Skeletal muscle cell (primary cell): ENCODE measurements around the gene CTBP1.

Source experiments
- DNase-seq: peaks from one replicate; pipeline ENCODE4 v3.0.0-alpha.2; 2010; ENCODE audit warnings: low read depth
- H3K4me3 ChIP-seq: 2 replicates; pipeline ENCODE4 v1.5.1; 2011; ENCODE audit warnings: low read depth, mild to moderate bottlenecking, control low read depth, low read length, moderate library complexity

CTBP1 gene

DNA sequence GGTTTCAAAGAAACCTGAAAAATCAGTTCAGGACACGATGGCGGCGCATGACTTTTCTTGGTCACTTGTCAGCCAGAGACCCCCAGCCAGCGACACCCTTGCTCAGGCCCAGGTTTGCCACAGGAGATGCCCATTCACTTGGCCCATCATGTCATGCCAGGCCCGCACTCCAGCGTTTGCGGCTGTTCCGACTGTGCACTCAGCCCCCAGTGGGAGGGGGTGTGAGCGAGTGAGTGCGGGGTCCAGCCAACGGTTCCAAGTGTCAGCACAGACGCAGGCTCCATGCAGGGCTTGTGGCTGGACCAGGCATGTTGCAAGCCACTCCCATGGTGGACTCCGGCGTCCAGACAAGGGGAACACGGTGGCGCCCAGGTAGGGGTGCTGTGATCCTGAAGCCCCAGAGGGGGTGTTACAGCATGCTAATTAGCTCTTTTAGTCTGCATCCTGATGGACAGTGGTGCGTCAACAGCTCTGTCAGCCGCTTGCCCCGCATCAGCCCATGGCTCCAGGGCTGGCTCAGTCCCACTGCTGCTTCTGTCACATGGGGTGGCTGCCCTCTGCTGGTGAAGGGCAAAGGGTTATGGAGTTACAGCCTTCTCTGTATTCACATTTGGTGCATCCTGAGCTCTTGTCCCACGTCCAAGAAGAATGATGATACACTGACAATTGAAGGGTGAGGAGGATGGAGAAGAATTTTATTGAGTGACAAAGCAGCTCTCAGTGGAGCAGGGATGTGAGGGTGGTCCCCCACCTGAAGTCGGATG, 37.0 kb upstream of the CTBP1 start:
- H3K4me3 ChIP-seq = no peak overlapping the region
- DNase-seq = no peak

DNA sequence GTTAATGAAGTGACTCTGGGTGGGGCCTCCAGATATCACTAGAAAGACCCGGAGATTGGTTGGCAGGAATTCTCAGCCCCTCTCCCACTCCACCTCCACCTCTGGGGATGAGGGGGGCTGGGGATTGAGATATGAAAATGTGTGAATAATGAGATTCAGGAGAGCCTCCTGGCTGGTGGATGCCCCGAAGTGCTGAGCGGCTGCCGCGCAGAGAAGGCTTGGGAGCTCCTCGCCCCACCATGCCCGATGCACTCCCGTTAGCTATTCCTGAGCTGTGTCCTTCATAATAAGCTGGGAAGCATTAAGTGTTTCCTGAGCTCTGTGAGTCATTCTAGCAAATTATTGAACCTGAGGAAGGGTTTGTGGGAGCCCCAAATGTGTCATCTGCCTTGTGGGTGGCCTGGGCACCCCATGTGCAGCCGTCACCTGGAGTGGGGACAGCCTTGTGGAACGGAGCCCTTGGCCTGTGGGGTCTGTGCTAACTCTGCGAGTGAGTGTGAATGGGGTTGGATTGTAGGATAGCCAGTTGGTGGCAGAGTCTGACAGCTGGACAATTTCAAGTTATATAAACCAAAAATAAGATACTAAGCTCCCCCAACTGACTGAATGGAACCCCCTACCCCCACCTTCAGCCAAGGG, 36.3 kb upstream of the CTBP1 start:
- no peak for DNase-seq
- H3K4me3 ChIP-seq = no peak overlapping the region

DNA sequence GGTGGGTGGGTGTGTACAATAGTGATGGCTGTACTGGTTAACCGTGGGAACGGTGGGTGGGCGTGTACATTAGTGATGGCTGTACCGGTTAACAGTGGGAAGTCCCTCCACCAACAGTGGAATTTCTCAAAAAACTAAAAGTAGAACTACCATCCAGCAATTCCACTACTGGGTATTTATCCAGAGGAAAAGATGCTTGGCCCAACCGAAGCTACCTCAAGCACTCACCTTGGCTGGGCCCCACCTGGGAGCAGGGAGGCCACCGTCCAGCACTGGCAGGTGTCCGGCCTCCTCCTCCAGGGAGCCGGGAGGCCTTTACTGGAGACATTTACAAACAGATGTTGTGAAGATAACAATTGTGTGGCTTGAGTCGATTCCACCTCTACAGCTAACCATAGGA, 34.8 kb upstream of the CTBP1 start:
- no peak for DNase-seq
- H3K4me3 ChIP-seq = no peak overlapping the region

DNA sequence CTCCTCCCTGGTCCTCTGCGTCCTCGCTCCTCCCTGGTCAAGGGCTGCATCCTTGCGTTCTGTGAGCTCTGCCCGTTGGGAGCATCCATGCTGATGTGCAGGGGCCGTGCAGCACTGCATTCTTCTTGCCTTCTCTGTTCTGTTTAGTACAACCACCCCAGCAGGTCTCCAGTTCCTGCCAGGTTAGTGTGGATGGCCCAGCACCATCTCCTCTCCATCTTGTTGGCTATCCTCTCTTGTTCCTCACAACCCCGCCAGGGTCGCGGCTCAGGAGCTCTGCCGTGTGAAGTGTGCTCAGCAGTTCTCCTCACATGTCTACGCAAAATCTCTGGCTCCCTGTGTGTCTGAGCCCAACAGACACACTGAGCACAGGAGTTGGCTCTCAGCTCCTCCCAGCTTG, 30.3 kb upstream of the CTBP1 start:
- no peak for DNase-seq
- H3K4me3 ChIP-seq = no peak overlapping the region

DNA sequence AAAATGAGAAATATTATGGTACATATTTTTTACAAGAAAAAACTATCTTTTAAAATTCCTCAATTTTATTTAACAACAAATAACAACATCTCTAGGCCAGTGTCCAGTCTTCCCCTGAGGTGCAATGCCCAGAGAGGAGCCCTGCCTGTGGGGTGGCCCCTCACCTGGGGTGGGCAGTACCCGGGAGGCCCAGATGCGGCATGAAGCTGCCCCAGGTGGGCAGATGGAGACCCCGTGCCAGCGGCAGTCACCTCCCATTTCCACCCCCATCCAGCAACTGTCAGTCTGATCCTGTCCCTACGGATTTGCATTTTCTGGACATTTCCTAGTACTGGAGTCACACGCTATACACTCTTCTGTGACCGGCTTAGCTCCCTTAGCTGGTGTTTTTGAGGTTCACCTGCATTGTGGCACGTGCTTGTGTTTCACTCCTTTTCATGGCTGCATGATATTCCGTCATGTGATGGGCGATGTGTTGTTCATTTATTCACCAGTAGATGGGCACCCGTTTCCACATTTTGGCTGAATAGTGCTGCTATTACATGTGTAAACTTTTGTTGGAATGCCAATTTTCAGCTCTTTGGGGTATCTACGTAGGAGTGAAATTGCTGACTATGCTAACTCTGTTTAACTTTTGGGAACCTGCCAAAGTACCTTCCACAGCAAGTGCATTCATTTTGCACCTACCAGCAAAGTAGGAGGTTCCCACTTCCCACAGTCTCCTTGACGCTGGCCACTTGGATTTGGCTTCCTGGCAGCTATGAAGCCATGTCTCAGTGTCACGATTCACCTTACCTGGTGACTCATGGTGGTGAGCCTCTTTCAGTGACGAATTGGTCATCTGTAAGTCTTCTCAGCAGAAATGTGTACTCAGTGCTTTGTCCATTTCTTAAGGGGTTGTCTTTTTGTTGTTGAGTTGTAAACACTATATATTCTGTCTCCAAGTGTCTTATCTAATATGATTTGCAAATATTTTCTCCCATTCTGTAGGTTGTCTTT, 29.0 kb upstream of the CTBP1 start:
- DNase-seq = no peak
- no peak overlapping the region for H3K4me3 ChIP-seq

DNA sequence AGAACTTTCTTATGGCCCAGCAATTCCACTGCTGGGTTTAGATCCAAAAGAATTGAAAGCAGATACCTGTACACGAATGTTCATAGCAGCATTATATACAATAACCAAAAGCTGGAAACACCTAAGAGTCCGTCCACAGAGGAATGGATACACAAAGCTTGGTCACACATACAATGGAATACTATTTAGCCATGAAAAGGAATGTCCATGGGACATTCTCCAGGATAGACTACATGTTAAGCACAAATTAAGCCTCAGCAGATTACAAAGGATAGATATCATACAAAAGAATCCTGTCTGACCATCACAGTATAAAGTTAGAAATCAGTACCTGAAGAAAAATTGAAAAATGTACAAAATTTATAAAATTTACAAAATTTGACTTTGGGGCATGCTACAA, 28.1 kb upstream of the CTBP1 start:
- DNase-seq = no peak

DNA sequence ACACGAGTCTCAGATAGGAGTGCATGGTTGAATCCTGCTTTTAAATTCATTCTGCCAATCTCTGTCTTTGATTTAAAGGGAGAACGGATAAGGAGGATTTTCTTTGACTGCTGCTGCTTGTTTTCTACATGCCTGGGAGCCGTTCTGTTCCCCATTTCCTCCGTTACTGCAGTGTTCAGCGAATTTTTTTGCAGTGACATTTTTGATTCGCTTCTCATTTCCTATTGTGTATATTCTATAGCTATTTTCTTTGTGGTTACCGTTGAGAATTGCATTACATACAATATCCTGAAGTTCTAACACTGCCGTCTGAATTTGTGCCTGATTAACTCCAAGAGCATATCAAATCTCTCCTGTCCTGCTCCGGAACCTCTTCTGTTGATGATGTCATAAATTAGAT, 25.9 kb upstream of the CTBP1 start:
- no peak overlapping the region for H3K4me3 ChIP-seq
- no peak for DNase-seq

More for the DNA sequence above, 28.1 kb upstream of the CTBP1 start:
- H3K4me3 ChIP-seq = no peak overlapping the region

DNA sequence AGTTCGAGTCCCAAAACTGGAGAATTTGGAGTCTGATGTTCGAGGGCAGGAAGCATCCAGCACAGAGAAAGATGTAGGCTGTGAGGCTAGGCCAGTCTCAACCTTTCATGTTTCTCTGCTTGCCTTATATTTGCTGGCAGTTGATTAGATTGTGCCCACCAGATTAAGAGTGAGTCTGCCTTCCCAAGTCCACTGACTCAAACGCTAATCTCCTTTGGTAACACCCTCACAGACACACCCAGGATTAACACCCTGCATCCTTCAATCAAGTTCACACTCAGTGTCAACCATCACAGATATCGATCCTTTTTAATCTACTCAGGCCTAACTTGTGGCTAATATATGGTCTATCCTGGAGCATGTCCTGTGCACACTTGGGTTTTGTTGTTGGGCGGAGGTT, 22.8 kb upstream of the CTBP1 start:
- no peak overlapping the region for H3K4me3 ChIP-seq
- no peak for DNase-seq

DNA sequence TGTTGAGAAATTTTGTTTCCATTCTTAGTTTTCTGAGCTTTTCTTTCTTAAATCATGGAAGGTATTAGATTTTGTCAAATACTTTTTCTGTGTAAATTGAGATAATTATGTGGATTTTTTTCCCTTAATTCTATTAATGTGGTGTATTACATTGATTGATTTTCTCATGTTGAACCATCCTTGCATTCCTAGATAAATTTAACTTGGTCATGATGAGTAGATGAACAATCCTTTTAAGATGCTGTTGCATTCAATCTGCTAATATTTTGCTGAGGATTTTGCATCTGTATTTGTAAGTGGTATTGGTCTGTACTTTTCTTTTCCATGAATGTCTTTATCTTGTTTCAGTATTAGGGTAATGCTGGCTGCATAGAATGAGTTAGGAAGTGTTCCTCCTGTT, 20.3 kb upstream of the CTBP1 start:
- no peak overlapping the region for H3K4me3 ChIP-seq
- no peak for DNase-seq

DNA sequence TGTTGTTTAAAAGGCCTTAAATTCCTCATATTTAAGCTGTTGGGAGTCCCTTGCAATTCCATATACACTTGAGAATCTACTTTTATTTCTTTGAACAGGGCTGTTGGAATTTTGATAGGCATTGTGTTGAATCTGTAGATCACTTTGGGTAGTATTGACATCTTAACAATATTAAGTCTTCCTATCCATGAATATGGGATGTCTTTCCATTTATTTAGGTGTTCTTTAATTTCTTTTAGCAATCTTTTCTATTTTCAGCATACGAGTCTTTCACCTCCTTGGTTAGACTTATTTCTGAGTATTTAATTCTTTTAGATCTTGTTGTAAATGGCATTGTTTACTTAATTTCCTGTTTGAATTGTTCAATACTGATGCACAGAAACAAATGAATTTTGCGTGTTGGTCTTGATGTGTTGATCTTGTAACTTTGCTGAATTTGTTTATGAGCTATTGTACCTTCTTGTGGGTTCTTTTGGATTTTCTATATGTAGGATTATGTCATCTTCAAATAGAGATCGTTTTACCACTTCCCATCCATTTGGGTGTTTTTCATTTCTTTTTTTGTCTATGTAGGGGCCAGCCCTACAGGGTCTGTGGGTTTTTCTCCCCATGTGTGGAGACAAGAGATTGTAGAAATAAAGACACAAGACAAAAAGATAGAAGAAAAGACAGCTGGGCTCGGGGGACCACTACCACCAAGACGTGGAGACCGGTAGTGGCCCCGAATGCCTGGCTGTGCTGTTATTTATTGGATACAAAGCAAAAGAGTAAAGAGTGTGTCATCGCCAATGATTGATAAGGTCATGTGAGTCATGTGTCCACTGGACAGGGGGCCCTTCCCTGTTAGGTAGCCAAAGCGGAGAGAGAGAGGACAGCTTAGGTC, 18.2 kb upstream of the CTBP1 start:
- H3K4me3 ChIP-seq = no peak overlapping the region
- DNase-seq = no peak

DNA sequence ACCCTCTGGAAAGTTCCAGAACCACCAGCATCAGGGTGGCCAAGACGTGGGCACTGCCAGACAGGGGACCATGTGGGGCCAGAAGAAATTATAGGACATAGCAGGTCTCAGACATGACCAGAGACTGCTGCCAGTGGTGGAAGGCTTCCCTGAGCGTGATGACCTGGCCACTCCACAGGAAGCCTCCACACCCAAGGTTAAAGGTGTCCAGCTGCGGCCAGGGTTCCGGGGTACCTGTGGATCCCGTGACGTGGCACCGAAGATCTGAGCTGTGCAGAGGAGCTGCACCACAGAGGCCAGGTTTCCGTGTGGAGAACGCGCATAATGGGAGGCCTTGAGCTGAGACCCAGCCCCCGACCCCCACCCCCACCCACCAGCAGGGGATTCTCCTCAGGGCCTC, 16.4 kb upstream of the CTBP1 start:
- no peak for DNase-seq

DNA sequence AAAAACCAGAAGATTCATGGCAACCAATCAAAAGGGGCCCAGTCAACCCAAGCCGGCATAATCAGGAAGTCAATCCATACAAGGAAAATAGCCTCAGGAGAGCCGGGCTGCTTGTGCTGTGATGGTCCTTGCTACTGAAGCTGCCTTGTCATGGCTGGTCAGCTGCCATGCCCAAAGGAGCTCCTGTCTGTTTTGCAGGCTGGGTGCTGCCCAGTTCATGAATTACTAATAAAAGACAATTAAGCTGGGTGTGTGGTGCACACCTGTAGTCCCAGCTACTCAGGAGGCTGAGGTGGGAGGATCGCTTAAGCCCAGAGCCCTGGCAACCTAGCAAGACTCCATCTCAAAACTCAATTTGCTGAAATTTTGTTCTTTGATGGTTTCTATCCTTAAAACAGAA, 16.0 kb upstream of the CTBP1 start:
- no peak for DNase-seq
- H3K4me3 ChIP-seq = no peak overlapping the region

More for the DNA sequence above, 16.4 kb upstream of the CTBP1 start:
- no peak overlapping the region for H3K4me3 ChIP-seq

DNA sequence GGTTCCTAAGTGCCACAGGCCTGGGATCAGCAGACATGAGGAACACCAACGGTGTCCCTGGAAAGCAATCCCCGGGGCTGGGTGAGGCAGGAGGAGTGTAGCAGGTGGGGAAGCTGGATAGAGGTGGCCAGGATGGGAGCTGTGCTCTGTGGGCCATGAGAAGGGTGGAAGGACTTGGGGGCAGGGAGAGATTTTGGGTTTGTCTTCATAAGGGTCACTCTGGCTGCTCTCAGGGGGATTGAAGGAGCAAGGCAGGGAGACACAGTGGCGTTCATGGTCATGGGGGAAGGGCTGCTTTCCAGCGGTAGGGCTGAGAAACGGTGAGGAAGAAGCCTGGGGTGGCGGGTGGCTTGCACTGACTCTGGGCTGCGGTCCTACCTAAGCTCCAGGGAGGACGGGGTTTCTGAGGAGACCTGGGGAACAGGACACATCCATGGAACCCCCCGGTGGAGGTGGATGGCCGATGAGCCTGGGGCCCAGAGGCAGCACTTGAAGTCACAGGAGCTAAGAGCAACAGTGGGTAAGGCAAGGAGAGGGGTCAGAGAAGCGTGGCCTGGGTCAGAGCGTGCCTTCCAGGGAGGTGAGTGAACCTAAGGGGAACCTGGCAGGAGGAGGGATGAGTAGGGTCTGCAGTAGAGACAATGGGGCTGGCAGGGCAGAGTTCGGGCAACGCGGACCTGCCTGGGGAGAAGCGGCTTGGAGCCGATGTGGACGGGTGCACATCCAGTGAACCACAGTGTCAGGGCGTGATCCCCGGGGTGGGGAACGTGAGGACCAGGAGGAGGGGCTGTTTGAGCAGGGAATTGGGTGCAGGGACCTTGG, 12.4 kb upstream of the CTBP1 start:
- H3K4me3 ChIP-seq = no peak overlapping the region
- no peak for DNase-seq

DNA sequence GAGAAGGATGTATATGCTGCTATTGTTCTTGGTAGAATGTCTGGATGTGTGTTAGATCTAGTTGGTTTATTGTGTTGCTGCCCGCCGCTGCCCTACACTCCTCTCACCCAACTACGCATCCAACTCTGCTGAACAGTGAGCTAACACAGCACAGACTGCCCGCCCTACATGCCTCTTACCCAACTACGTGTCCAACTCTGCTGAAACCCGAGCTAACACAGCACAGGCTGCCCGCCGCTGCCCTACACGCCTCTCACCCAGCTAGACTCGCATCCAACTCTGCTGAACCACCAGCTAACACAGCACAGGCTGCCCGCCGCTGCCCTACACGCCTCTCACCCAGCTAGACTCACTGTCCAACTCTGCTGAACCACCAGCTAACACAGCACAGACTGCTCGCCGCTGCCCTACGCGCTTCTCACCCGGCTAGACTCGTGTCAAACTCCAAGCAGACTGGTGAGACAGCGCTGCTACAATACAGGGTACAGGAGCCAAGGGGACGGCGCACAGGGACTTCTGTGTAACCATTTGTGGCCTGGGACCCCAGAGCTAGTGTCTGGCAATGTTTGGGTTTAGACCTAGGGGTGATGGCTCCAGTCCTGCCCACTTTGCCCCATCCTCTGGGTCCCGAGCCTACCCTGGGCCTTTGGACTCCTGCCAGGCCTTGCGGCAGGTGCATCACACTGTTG, 11.6 kb upstream of the CTBP1 start:
- no peak overlapping the region for H3K4me3 ChIP-seq
- no peak for DNase-seq

DNA sequence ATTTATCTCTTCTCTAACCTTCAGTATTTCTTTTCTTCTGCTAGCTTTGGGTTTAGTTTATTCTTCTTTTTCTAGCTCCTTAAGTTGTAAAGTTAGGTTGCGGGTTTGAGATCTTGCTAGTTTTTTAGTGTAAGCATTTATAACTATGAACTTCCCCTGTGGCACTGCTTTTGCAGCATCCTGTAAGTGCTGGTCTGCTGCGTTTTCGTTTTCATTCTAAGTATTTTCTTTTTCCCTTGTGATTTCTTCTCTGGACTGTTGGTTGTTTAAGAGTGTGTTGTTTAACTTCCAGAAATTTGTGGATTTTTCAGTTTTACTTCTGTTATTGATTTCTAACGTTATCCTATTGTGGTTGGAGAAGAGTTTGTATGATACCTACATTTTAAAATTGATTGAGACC, 11.0 kb upstream of the CTBP1 start:
- H3K4me3 ChIP-seq = no peak overlapping the region
- no peak for DNase-seq

DNA sequence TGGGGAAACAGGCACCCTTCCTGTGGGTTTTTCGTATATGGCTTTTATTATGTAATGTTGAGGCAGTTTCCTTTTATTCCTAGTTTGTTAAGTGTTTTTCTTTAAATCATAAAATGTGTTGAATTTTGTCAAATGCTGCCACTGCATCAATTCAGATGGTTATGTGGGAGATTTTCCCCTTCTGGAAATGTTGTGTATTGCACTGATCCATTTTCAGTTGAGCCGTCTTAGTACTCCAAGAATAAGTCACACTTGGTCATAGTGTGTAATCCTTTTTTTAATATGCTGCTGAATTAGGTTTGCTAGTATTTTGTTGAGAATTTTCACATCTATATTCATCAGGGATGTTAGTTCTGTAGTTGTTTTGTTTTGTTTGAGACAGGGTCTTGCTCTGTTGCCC, 9.5 kb upstream of the CTBP1 start:
- H3K4me3 ChIP-seq = no peak overlapping the region
- no peak for DNase-seq

DNA sequence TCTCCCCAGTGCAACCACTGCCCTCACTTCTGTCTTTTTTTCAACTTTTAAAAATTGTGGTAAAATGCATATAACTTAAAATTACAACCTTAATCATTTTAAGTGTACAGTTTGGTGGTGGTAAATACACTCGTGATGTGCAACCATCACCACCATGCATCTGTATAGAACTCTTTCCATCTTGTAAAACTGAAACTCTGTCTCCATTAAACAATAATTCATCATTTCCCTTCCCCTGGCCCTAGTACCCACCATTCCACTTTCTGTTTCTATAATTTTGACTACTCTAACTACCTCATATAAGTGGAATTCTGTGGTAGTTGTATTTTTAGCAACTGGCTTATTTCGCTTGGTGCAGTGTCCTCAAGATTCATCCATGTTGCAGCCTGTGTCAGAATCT, 6.8 kb upstream of the CTBP1 start:
- no peak for DNase-seq
- H3K4me3 ChIP-seq = no peak overlapping the region

DNA sequence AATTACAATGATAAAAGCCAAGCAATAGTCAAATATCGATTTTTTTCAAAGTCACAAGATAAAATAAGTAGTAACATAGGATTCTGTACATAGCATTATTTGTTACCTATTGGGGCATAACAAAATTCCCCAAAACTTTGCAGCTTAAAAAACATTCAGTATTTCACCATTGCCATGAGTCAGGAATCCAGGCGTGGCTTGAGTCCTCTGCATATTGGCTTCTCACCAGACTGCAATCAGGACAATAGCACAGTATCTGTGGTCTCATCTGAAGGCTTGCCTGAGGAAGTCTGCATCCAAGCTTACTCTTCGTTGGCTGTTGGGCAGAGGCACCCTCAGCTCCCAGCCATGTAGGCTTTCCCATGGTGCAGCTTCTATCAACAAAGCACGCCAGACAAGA, 6.2 kb upstream of the CTBP1 start:
- H3K4me3 ChIP-seq = no peak overlapping the region
- no peak for DNase-seq
